Neural progenitor cell (in vitro differentiated cells): ENCODE results near the gene FAAP100.
A peak's percentile ranks its signal among the peaks of the same experiment; 100 is the strongest.

Source experiments
- EZH2 ChIP-seq: fragments of 200-600 bp; sonication (generic); IDR thresholded peaks from 2 replicates; pipeline ENCODE4 v1.6.1; 2017; ENCODE audit warnings: antibody characterized with exemption, mild to moderate bottlenecking, moderate library complexity
- EZH2phosphoT487 ChIP-seq: fragments of 200-600 bp; sonication (generic); IDR thresholded peaks from 2 replicates; pipeline ENCODE4 v1.6.1; 2017; ENCODE audit warnings: antibody characterized with exemption
- TF ChIP-seq, protein P1 (sequence below): fragments of 200-600 bp; sonication (generic); IDR thresholded peaks from 2 replicates; pipeline ENCODE4 v1.5.1; 2017; ENCODE audit warnings: antibody characterized with exemption, mild to moderate bottlenecking

- TF ChIP-seq, protein P1, sequence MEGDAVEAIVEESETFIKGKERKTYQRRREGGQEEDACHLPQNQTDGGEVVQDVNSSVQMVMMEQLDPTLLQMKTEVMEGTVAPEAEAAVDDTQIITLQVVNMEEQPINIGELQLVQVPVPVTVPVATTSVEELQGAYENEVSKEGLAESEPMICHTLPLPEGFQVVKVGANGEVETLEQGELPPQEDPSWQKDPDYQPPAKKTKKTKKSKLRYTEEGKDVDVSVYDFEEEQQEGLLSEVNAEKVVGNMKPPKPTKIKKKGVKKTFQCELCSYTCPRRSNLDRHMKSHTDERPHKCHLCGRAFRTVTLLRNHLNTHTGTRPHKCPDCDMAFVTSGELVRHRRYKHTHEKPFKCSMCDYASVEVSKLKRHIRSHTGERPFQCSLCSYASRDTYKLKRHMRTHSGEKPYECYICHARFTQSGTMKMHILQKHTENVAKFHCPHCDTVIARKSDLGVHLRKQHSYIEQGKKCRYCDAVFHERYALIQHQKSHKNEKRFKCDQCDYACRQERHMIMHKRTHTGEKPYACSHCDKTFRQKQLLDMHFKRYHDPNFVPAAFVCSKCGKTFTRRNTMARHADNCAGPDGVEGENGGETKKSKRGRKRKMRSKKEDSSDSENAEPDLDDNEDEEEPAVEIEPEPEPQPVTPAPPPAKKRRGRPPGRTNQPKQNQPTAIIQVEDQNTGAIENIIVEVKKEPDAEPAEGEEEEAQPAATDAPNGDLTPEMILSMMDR, result no peak
- peak; percentile 86 for TF ChIP-seq EZH2
- peak; percentile 70 for TF ChIP-seq EZH2phosphoT487
These were observed 15.6 kb downstream of the FAAP100 start for GRCh38 chr17:81536299-81537290.
